Naive thymus-derived CD4-positive, alpha-beta T cell (primary cell): ENCODE measurements around the gene CACNA2D4. TPM values are rescaled to one million over a fixed set of nuclear protein-coding genes. Genes with fewer than 3 reads are reported as not detected.

Experiments used
- ATAC-seq: fragments of 150-1000 bp; cut with Tn5 transposase; 2 replicates; pipeline ENCODE4 v1.10.0; 2021; ENCODE audit warnings: mild to moderate bottlenecking, moderate library complexity
- CTCF ChIA-PET: fragments of 350-600 bp; sonication (Branson Sonifier 250); formaldehyde crosslinking; loops from one replicate; lab custom pipeline; 2021; ENCODE audit warnings: antibody characterized with exemption; lab: Charles Lee
- POLR2A ChIA-PET: fragments of 350-600 bp; sonication (Branson Sonifier 250); formaldehyde crosslinking; loops from one replicate; lab custom pipeline; 2021; ENCODE audit warnings: antibody characterized with exemption, inconsistent platforms; lab: Charles Lee
- DNase-seq, 9 donors: peaks; one replicate each; pipeline versions ENCODE4 v3.0.0 to v3.0.0-alpha.2; 2020 to 2022; ENCODE audit warnings: mixed read lengths in 1 of 9
- H3K27ac ChIP-seq: one replicate; pipeline ENCODE4 v1.7.0; 2013; ENCODE audit warnings: mild to moderate bottlenecking, low read depth, low read length, moderate library complexity
- H3K27me3 ChIP-seq, 2 donors: one replicate each; pipeline ENCODE4 v1.7.0; 2013; ENCODE audit warnings: low read length in 2 of 2, mild to moderate bottlenecking in 2 of 2, moderate library complexity in 2 of 2; ENCODE audit not compliant: control insufficient read depth in 2 of 2, insufficient read depth in 2 of 2
- H3K36me3 ChIP-seq, 3 experiments: 1 replicate in 2 of 3; 2 replicates in 1 of 3; pipeline ENCODE4 v1.7.0; 2013; ENCODE audit warnings: low read length in 3 of 3, mild to moderate bottlenecking in 3 of 3, moderate library complexity in 1 of 3; ENCODE audit not compliant: insufficient read depth in 3 of 3, control insufficient read depth in 2 of 3
- H3K4me1 ChIP-seq, 2 donors: one replicate each; pipeline ENCODE4 v1.7.0; 2013; ENCODE audit warnings: low read length in 2 of 2, mild to moderate bottlenecking in 2 of 2, moderate library complexity in 1 of 2; ENCODE audit not compliant: control insufficient read depth in 2 of 2, insufficient read depth in 2 of 2
- H3K4me3 ChIP-seq: 2 replicates; pipeline ENCODE4 v1.7.0; 2013; ENCODE audit warnings: mild to moderate bottlenecking, low read length
- H3K9me3 ChIP-seq, 3 experiments: 1 replicate in 2 of 3; 2 replicates in 1 of 3; pipeline ENCODE4 v1.7.0; 2013; ENCODE audit warnings: low read length in 3 of 3; ENCODE audit not compliant: control insufficient read depth in 2 of 3
- H3K27ac Mint-ChIP-seq, 9 donors: one replicate each; pipeline ENCODE4 v1.8.0; 2020 to 2022; ENCODE audit warnings: mixed read lengths in 9 of 9, mild to moderate bottlenecking in 8 of 9, moderate library complexity in 5 of 9, inconsistent platforms in 2 of 9
- H3K27me3 Mint-ChIP-seq, 5 donors: one replicate each; pipeline ENCODE4 v1.8.0; 2021 to 2022; ENCODE audit warnings: mixed read lengths in 5 of 5, mild to moderate bottlenecking in 1 of 5
- H3K36me3 Mint-ChIP-seq, 5 donors: one replicate each; pipeline ENCODE4 v1.8.0; 2020 to 2022; ENCODE audit warnings: mixed read lengths in 5 of 5, mild to moderate bottlenecking in 3 of 5, inconsistent platforms in 1 of 5
- H3K4me1 Mint-ChIP-seq, 7 donors: one replicate each; pipeline ENCODE4 v1.8.0; 2020 to 2022; ENCODE audit warnings: mixed read lengths in 7 of 7, mild to moderate bottlenecking in 3 of 7, inconsistent platforms in 1 of 7
- H3K4me3 Mint-ChIP-seq, 10 donors: one replicate each; pipeline ENCODE4 v1.8.0; 2020 to 2022; ENCODE audit warnings: mild to moderate bottlenecking in 10 of 10, mixed read lengths in 10 of 10, moderate library complexity in 6 of 10, inconsistent platforms in 2 of 10
- H3K9me3 Mint-ChIP-seq, 11 donors: one replicate each; pipeline ENCODE4 v1.8.0; 2020 to 2022; ENCODE audit warnings: mixed read lengths in 11 of 11, mild to moderate bottlenecking in 4 of 11, inconsistent platforms in 1 of 11, moderate library complexity in 1 of 11
- intact Hi-C, 2 donors: fragments of 100-400 bp; cut with micrococcal nuclease; formaldehyde crosslinking; loops; one replicate each; pipeline ENCODE4 v1.15.1; 2023
- polyA plus RNA-seq, 2 donors: library from polyadenylated mRNA; unstranded; fragments of 300-500 nt; fragmentation: Illumina TruSeq; gene quantifications; one replicate each; pipeline ENCODE4 v1.2.3, GENCODE V29; 2021
- total RNA-seq, 6 experiments: library from RNA in 5 of 6; stranded (reverse) in 5 of 6; gene quantifications; 1 replicate in 5 of 6; 2 replicates in 1 of 6; pipeline ENCODE4 v1.2.3 and lab custom pipeline; 2021 to 2026

The CACNA2D4 gene
- total and polyA plus RNA-seq, 7 experiments from 2014 or later, result 4.9 to 23.4 (median 9.5) TPM

GRCh38 chr12:1929241-1929984 lies 11.0 kb upstream of the CACNA2D4 start:
- Histone ChIP-seq H3K4me1 (peaks cover 0 to 10% of the 10 kb centered on the region in 2 donors), H3K27me3 (no peaks in the 10 kb centered on the region), H3K27ac (no peak overlapping the region), H3K36me3 (no peaks in the 10 kb centered on the region), H3K4me3 (no peak overlapping the region), H3K9me3 (no peaks in the 10 kb centered on the region)
- no peaks in the 10 kb centered on the region for H3K36me3 Mint-ChIP-seq
- peaks cover 8 to 29% (median 26%) of the 10 kb centered on the region in 7 donors for H3K4me1 Mint-ChIP-seq
- H3K27me3 Mint-ChIP-seq, result no peaks in the 10 kb centered on the region
- POLR2A ChIA-PET, result no interaction called here
- H3K9me3 Mint-ChIP-seq, result peaks cover 0 to 2% (median 0%) of the 10 kb centered on the region in 11 donors
- DNase-seq, result peak in 1 of 9 donors; percentile 17
- ATAC-seq, result no peak
- no peak overlapping the region for H3K4me3 Mint-ChIP-seq
- peak overlapping the region in 3 of 9 donors; percentile 33 to 65 (median 36) for H3K27ac Mint-ChIP-seq
- intact Hi-C loops, result no loop called here
- CTCF ChIA-PET, result interaction anchor here (0.6 kb wide), 1 partner anchor 123 kb away, joined by 3 read pairs; no protein-coding TSS in a partner anchor

DNA sequence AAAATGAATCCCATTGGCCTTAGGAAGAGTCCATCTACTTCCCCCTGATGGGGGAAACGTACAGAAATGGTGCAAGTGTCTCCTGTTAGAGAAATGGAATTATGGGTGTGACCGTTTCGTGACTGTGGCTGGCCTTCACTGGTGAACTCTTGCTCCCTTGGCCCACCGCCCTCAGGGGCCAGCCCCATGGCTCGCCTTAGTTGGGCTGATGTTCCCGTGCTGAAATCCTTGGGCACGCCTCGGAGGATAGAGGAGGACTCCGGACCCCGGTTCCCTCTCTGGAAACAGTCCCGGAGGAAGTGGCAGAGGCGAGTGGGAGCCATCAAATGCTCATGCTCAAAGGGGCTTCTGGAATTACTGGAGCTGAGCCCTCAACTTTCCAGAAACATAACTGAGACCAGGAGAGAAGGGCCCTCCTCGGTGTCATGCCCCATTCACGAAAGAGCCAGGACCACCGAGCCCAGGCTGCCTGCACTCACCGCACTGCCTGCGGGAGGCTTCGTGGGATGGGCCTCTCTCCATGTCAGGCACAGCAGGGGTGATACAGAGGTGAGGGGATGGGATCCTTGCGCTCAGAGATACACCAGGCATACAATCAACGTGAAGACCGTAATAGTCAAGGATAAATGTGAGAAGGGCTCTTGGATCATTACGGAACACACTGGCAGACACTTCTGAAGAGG lies 10.1 kb upstream of the CACNA2D4 start:
- H3K27me3 ChIP-seq, result no peaks in the 10 kb centered on the region
- no peaks in the 10 kb centered on the region for H3K36me3 ChIP-seq
- Mint-ChIP-seq H3K27ac (peak overlapping the region in 2 of 9 donors; percentile 33 to 65), H3K4me1 (peaks cover 9 to 33% (median 29%) of the 10 kb centered on the region in 7 donors), H3K36me3 (no peaks in the 10 kb centered on the region), H3K27me3 (no peaks in the 10 kb centered on the region), H3K4me3 (no peak overlapping the region), H3K9me3 (peaks cover 0 to 2% (median 0%) of the 10 kb centered on the region in 11 donors)
- DNase-seq, result peak in 1 of 9 donors; percentile 8
- intact Hi-C loops, result no loop called here
- ATAC-seq, result no peak
- peaks cover 0 to 12% of the 10 kb centered on the region in 2 donors for H3K4me1 ChIP-seq
- POLR2A ChIA-PET, result no interaction called here
- no peak overlapping the region for H3K27ac ChIP-seq
- H3K4me3 ChIP-seq, result no peak overlapping the region
- CTCF ChIA-PET, result no interaction called here
- H3K9me3 ChIP-seq, result no peaks in the 10 kb centered on the region

GRCh38 chr12:1927751-1928351 lies 9.4 kb upstream of the CACNA2D4 start:
- Histone ChIP-seq H3K9me3 (no peaks in the 10 kb centered on the region), H3K27me3 (no peaks in the 10 kb centered on the region), H3K36me3 (no peaks in the 10 kb centered on the region), H3K4me1 (peaks cover 0 to 12% of the 10 kb centered on the region in 2 donors), H3K27ac (no peak overlapping the region), H3K4me3 (no peak overlapping the region)
- POLR2A ChIA-PET, result no interaction called here
- DNase-seq, result peak in 1 of 9 donors; percentile 8
- intact Hi-C loops, result no loop called here
- H3K4me1 Mint-ChIP-seq, result peaks cover 9 to 38% (median 34%) of the 10 kb centered on the region in 7 donors
- H3K27ac Mint-ChIP-seq, result no peak overlapping the region
- peaks cover 0 to 2% (median 0%) of the 10 kb centered on the region in 11 donors for H3K9me3 Mint-ChIP-seq
- CTCF ChIA-PET, result no interaction called here
- H3K36me3 Mint-ChIP-seq, result no peaks in the 10 kb centered on the region
- ATAC-seq, result no peak
- H3K27me3 Mint-ChIP-seq, result peaks cover 0 to 1% (median 0%) of the 10 kb centered on the region in 5 donors
- no peak overlapping the region for H3K4me3 Mint-ChIP-seq

DNA sequence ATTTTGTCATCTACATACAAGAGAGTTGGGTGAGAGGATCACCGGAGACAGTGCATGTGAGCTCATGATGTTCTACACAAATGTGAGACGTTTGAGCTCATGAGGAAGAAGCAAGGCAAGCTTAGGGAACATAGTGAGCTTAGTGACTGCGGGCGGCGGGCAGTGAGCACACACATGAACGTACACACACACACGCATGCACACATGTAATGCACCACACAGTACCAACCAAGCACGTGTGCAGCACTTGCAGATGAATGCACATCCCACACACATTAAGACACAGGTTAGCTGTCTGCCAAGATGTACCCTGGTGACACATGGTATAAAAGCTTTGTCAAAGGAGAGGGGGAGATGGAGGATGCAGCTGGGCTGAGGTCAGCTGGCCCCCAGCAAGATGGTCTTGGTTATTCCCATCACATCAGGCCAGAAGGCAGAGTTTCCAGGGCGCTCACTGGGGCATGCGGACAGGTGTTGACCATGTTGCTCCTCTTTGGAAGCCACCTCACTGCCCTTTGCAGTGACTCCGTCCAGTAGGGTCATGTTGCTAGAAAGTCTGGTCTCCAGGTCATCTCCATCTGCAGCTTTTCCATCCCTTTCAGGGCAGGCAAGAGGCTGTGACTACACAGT lies 8.7 kb upstream of the CACNA2D4 start:
- POLR2A ChIA-PET, result no interaction called here
- DNase-seq, result no peak
- CTCF ChIA-PET, result interaction anchor here (1.0 kb wide), 1 partner anchor 13 kb away, joined by 5 read pairs; no protein-coding TSS in a partner anchor
- no peak for ATAC-seq
- Mint-ChIP-seq H3K9me3 (peaks cover 0 to 2% (median 0%) of the 10 kb centered on the region in 11 donors), H3K27me3 (peaks cover 0 to 3% (median 0%) of the 10 kb centered on the region in 5 donors), H3K4me1 (peaks cover 9 to 37% (median 34%) of the 10 kb centered on the region in 7 donors), H3K4me3 (no peak overlapping the region), H3K27ac (no peak overlapping the region), H3K36me3 (no peaks in the 10 kb centered on the region)
- intact Hi-C loops, result no loop called here
- Histone ChIP-seq H3K27ac (no peak overlapping the region), H3K27me3 (no peaks in the 10 kb centered on the region), H3K4me3 (no peak overlapping the region), H3K9me3 (no peaks in the 10 kb centered on the region), H3K4me1 (peaks cover 0 to 12% of the 10 kb centered on the region in 2 donors), H3K36me3 (no peaks in the 10 kb centered on the region)

DNA sequence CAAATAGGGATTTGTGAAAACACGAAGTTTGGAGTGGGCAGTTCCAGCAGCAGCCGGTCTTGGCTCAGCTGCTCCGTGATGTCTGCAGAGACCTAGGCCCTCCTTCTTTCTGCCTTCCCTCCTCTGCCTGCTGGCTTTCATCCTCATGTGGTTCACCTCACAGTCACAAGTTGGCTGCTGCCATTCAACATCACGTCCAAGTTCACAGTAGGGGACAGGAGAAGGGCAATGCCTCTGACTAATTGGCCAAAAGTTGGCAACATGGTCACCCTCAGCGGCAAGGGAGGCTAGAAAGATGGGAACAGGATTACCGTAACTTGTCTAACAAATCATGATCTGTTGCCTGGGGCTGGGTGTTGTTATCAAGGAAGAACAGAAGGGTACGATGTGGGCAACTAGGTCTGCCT lies 7.8 kb upstream of the CACNA2D4 start:
- Mint-ChIP-seq H3K4me3 (no peak overlapping the region), H3K27me3 (peaks cover 0 to 3% (median 0%) of the 10 kb centered on the region in 5 donors), H3K36me3 (no peaks in the 10 kb centered on the region), H3K9me3 (peaks cover 0 to 2% (median 0%) of the 10 kb centered on the region in 11 donors), H3K27ac (peak overlapping the region in 1 of 9 donors; percentile 50), H3K4me1 (peaks cover 9 to 35% (median 30%) of the 10 kb centered on the region in 7 donors)
- H3K9me3 ChIP-seq, result no peaks in the 10 kb centered on the region
- no peak overlapping the region for H3K4me3 ChIP-seq
- DNase-seq, result no peak
- no peak overlapping the region for H3K27ac ChIP-seq
- peaks cover 0 to 12% of the 10 kb centered on the region in 2 donors for H3K4me1 ChIP-seq
- intact Hi-C loops, result no loop called here
- POLR2A ChIA-PET, result no interaction called here
- CTCF ChIA-PET, result no interaction called here
- no peaks in the 10 kb centered on the region for H3K36me3 ChIP-seq
- no peak for ATAC-seq
- H3K27me3 ChIP-seq, result no peaks in the 10 kb centered on the region

DNA sequence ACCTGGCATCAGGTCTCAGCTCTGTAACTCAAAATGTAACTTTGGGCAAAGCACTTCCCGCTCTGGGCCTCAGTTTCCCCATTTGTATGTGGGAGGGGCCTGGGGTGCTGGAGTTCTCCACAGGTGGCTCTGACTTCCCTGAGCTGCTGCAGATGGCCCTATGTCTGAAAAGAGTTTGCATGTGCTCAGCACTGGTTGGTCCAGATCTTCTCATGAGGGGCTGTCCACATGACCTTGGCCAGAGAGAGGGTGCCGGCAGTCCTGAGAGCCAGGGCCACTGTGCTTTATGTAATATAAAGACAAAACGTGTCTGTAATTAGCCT lies 7.2 kb upstream of the CACNA2D4 start:
- CTCF ChIA-PET, result no interaction called here
- POLR2A ChIA-PET, result no interaction called here
- Mint-ChIP-seq H3K9me3 (peaks cover 0 to 1% (median 0%) of the 10 kb centered on the region in 11 donors), H3K4me3 (no peak overlapping the region), H3K4me1 (peaks cover 9 to 38% (median 30%) of the 10 kb centered on the region in 7 donors), H3K27me3 (peaks cover 0 to 7% (median under 1%) of the 10 kb centered on the region in 5 donors), H3K27ac (peak overlapping the region in 2 of 9 donors; percentile 16 to 25), H3K36me3 (no peaks in the 10 kb centered on the region)
- no peak overlapping the region for H3K27ac ChIP-seq
- peaks cover 0 to 12% of the 10 kb centered on the region in 2 donors for H3K4me1 ChIP-seq
- no peak for DNase-seq
- H3K36me3 ChIP-seq, result no peaks in the 10 kb centered on the region
- intact Hi-C loops, result no loop called here
- H3K27me3 ChIP-seq, result no peaks in the 10 kb centered on the region
- no peak overlapping the region for H3K4me3 ChIP-seq
- no peaks in the 10 kb centered on the region for H3K9me3 ChIP-seq
- no peak for ATAC-seq
